ENCODE data around the gene ZBTB47. TPM values are rescaled to one million over a fixed set of nuclear protein-coding genes. Genes with fewer than 3 reads are reported as not detected.

Gene ZBTB47
- total RNA-seq, 1 donor from 2014 or later: 12.2 TPM

GRCh38 chr3:42711491-42712343 is 58.2 kb downstream of the ZBTB47 start:
- no peak for DNase-seq (ENCODE audit: low read depth in 2 of 2)

- DNase-seq (ENCODE audit: low read depth in 2 of 2): no peak
Measured at GRCh38 chr3:42712344-42712648, 58.8 kb downstream of the ZBTB47 start.

GRCh38 chr3:42712688-42713372 is 59.3 kb downstream of the ZBTB47 start:
- no peak for DNase-seq (ENCODE audit: low read depth in 2 of 2)

DNA sequence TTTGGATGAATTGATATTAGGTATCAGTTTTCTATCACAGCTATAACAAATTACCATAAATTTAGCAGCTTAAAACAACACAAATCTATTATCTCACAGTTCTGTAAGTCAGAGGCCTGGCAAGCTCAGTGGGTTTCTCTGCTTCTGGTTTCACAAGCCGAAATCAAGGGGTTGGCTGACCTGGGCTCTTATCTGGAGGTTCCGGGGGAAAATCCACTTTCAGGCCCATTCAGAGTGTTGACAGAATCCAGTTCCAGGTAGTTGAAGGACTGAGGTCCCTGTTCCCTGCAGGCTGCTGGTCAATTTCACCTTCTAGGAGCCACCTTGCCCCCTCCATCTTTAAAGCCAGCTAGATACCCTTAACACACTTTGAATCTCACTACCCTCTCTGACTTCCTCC is 60.2 kb downstream of the ZBTB47 start:
- no peak for DNase-seq (ENCODE audit: low read depth in 2 of 2)

DNA sequence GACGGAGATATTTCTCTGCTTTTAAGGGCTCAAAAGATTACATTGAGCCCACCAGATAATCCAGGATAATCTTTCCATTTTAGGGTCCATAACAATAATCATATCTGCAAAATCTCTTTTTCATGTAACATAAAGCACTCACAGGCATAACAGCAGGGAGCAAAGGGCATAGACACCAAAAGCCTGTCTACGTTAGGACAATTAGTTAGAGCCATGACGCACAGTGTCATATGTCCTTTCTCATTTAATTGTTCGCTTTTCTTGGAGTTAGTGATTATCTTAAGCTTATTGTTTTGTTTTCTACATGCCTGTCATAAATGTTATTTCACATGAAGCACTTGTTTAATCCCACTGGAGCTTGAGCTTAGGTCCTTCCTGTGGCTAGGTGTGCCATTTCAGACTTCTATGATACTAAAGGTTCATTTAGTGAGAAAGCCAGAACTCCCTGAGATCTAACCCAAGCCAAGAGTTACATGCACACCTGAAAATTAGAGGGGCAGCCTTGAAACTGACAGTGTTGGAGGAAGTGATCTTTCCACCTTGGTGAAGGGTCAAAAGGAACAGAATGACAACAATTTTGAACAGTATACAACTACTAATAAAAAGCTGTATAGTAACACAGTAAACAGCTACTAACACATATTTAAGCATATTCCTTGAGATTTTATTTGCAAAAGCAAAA is 60.8 kb downstream of the ZBTB47 start:
- DNase-seq (ENCODE audit: low read depth in 2 of 2): no peak

Other genes with a start within 250 kb of the ZBTB47 start
- not detected in 2 replicates for gene LYZL4, start 243.1 kb upstream of the ZBTB47 start, total RNA-seq
- 0.38 TPM in 1 of 2 replicates, not detected in the other for gene VIPR1, start 151.1 kb upstream of the ZBTB47 start, total RNA-seq
- gene SEC22C, start 71.7 kb upstream of the ZBTB47 start, total RNA-seq: 82.0 and 89.5 TPM in 2 replicates
- 23.8 and 33.9 TPM in 2 replicates for gene SS18L2, start 62.8 kb upstream of the ZBTB47 start, total RNA-seq
- gene NKTR, start 53.0 kb upstream of the ZBTB47 start, total RNA-seq: 36.3 and 42.7 TPM in 2 replicates
- gene KLHL40, start 31.8 kb downstream of the ZBTB47 start, total RNA-seq: not detected in 2 replicates
- not detected in 2 replicates for gene HHATL, start 49.1 kb downstream of the ZBTB47 start, total RNA-seq
- 0.13 and 0.25 TPM in 2 replicates for gene CCDC13, start 119.6 kb downstream of the ZBTB47 start, total RNA-seq
- 77.5 and 102 TPM in 2 replicates for gene HIGD1A, start 150.8 kb downstream of the ZBTB47 start, total RNA-seq
- 3.5 and 23.5 TPM in 2 replicates for gene ACKR2, start 155.7 kb downstream of the ZBTB47 start, total RNA-seq
- not detected in 2 replicates for gene CYP8B1, start 222.2 kb downstream of the ZBTB47 start, total RNA-seq